ENCODE results near the gene LBX1.

DNA sequence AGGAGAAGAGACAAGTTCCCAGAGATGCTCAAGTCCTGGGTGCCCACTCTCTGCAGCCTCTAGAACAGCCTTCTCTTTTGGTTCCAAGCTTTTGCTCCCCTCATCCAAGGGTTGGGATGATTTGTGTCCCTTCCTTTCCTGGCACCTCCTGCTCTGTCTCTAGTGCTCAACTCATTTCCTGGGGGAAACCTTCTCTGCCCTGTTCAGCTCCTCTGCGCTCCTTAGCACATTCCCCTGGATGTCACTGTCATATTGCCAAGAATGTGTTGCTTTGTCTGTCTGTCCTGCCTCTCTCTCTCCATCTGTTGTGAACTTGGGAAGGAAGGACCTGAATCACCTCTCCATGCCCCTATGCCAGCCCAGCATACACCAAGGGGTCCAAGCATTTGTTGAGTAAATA is 5.1 kb upstream of the LBX1 start:
- no peak for TF ChIP-seq POLR2AphosphoS5 (IDR thresholded peaks at IDR 0.05; ENCODE audit: low read depth, low read length)
- TF ChIP-seq EZH2 (IDR thresholded peaks at IDR 0.05) = no peak
- TF ChIP-seq POLR2A (IDR thresholded peaks at IDR 0.05; ENCODE audit: borderline replicate concordance, extremely low read depth, insufficient read depth, insufficient read length) = no peak
- TF ChIP-seq, protein P1, sequence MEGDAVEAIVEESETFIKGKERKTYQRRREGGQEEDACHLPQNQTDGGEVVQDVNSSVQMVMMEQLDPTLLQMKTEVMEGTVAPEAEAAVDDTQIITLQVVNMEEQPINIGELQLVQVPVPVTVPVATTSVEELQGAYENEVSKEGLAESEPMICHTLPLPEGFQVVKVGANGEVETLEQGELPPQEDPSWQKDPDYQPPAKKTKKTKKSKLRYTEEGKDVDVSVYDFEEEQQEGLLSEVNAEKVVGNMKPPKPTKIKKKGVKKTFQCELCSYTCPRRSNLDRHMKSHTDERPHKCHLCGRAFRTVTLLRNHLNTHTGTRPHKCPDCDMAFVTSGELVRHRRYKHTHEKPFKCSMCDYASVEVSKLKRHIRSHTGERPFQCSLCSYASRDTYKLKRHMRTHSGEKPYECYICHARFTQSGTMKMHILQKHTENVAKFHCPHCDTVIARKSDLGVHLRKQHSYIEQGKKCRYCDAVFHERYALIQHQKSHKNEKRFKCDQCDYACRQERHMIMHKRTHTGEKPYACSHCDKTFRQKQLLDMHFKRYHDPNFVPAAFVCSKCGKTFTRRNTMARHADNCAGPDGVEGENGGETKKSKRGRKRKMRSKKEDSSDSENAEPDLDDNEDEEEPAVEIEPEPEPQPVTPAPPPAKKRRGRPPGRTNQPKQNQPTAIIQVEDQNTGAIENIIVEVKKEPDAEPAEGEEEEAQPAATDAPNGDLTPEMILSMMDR (IDR thresholded peaks at IDR 0.05 in 2 of 3, conservative IDR thresholded peaks at IDR 0.05 in 1 of 3; ENCODE audit: borderline replicate concordance in 1 of 3, insufficient read depth in 1 of 3, low read depth in 2 of 3, low read length in 2 of 3) = no peak
- TF ChIP-seq EZH2phosphoT487 (IDR thresholded peaks at IDR 0.05; ENCODE audit: borderline replicate concordance) = no peak
- TF ChIP-seq, protein P2, sequence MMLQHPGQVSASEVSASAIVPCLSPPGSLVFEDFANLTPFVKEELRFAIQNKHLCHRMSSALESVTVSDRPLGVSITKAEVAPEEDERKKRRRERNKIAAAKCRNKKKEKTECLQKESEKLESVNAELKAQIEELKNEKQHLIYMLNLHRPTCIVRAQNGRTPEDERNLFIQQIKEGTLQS (IDR thresholded peaks at IDR 0.05) = no peak
- no peak for TF ChIP-seq SP1 (IDR thresholded peaks at IDR 0.05; ENCODE audit: low read depth)
- TF ChIP-seq FOSL1 (IDR thresholded peaks at IDR 0.05; ENCODE audit: low read depth) = no peak
- no peak for TF ChIP-seq SIN3A (IDR thresholded peaks at IDR 0.05; ENCODE audit: low read depth)
- TF ChIP-seq, protein P3, sequence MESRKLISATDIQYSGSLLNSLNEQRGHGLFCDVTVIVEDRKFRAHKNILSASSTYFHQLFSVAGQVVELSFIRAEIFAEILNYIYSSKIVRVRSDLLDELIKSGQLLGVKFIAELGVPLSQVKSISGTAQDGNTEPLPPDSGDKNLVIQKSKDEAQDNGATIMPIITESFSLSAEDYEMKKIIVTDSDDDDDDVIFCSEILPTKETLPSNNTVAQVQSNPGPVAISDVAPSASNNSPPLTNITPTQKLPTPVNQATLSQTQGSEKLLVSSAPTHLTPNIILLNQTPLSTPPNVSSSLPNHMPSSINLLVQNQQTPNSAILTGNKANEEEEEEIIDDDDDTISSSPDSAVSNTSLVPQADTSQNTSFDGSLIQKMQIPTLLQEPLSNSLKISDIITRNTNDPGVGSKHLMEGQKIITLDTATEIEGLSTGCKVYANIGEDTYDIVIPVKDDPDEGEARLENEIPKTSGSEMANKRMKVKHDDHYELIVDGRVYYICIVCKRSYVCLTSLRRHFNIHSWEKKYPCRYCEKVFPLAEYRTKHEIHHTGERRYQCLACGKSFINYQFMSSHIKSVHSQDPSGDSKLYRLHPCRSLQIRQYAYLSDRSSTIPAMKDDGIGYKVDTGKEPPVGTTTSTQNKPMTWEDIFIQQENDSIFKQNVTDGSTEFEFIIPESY (IDR thresholded peaks at IDR 0.05; ENCODE audit: extremely low read depth, insufficient replicate concordance, low read length) = no peak
- no peak for TF ChIP-seq ZFX (IDR thresholded peaks at IDR 0.05)
- TF ChIP-seq, protein P4, sequence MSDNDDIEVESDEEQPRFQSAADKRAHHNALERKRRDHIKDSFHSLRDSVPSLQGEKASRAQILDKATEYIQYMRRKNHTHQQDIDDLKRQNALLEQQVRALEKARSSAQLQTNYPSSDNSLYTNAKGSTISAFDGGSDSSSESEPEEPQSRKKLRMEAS (IDR thresholded peaks at IDR 0.05) = no peak
- TF ChIP-seq YY1 (IDR thresholded peaks at IDR 0.05; ENCODE audit: extremely low read depth, insufficient replicate concordance, low read depth, low read length) = no peak
